IMR-90 (cell line): Measurements from ENCODE around the gene CHP1. TPM values are rescaled to one million over a fixed set of nuclear protein-coding genes. Genes with fewer than 3 reads are reported as not detected.

Source experiments
- ATAC-seq: fragments of 200-7000 bp; cut with Tn5 transposase; 2 replicates; pipeline ENCODE4 v1.9.1; 2020; ENCODE audit warnings: low read depth, mild to moderate bottlenecking, moderate library complexity
- BruUV-seq: library from RNA; stranded (reverse); fragments of 400-500 nt; replicated peaks from 2 replicates; lab custom pipeline; 2021; lab: Mats Ljungman, UMichigan
- CTCF ChIA-PET: fragments of 300-600 bp; formaldehyde crosslinking; extraction: SDS; loops from one replicate; lab custom pipeline; 2021; ENCODE audit warnings: antibody characterized with exemption; lab: Yijun Ruan, JAX
- POLR2A ChIA-PET: fragments of 300-600 bp; sonication (Branson Sonifier 250); formaldehyde crosslinking; loops from one replicate; lab custom pipeline; 2022; ENCODE audit warnings: antibody characterized with exemption; ENCODE audit not compliant: unreplicated experiment; lab: Charles Lee
- DNase-seq: peaks from one replicate; pipeline ENCODE4 v3.0.0; 2013
- H2AFZ ChIP-seq: replicated peaks from 2 replicates; pipeline ENCODE3; 2013; ENCODE audit warnings: low read length, mild to moderate bottlenecking; ENCODE audit not compliant: poor library complexity
- H2AK5ac ChIP-seq: 2 replicates; pipeline ENCODE4 v1.6.1; 2013; ENCODE audit warnings: low read depth, low read length, inconsistent platforms
- H2AK9ac ChIP-seq: replicated peaks from 2 replicates; pipeline ENCODE3; 2013; ENCODE audit warnings: mild to moderate bottlenecking, low read depth, low read length, moderate library complexity; ENCODE audit not compliant: poor library complexity
- H2BK120ac ChIP-seq: 2 replicates; pipeline ENCODE4 v1.6.1; 2013; ENCODE audit warnings: low read depth, low read length, inconsistent platforms
- H2BK15ac ChIP-seq: 3 replicates; pipeline ENCODE4 v1.6.1; 2013; ENCODE audit warnings: low read depth, low read length, inconsistent platforms
- H2BK20ac ChIP-seq: 2 replicates; pipeline ENCODE4 v1.6.1; 2013; ENCODE audit warnings: low read depth, mild to moderate bottlenecking, inconsistent platforms, low read length, moderate library complexity
- H2BK5ac ChIP-seq: 2 replicates; pipeline ENCODE4 v1.6.1; 2013; ENCODE audit warnings: mild to moderate bottlenecking, low read depth, low read length, inconsistent platforms; ENCODE audit not compliant: poor library complexity, severe bottlenecking
- H3K14ac ChIP-seq: replicated peaks from 2 replicates; pipeline ENCODE4 v1.6.1; 2013; ENCODE audit warnings: low read depth, low read length, inconsistent platforms
- H3K18ac ChIP-seq: 2 replicates; pipeline ENCODE4 v1.6.1; 2013; ENCODE audit warnings: low read depth, low read length, control low read depth
- H3K23ac ChIP-seq: 2 replicates; pipeline ENCODE4 v1.6.1; 2013; ENCODE audit warnings: low read depth, low read length, inconsistent platforms
- H3K27ac ChIP-seq: 2 replicates; pipeline ENCODE4 v1.5.1; 2013; ENCODE audit warnings: mild to moderate bottlenecking, control low read depth, low read length; ENCODE audit not compliant: insufficient read depth
- H3K27me3 ChIP-seq: 2 replicates; pipeline ENCODE4 v1.6.1; 2013; ENCODE audit warnings: low read length; ENCODE audit not compliant: control insufficient read depth, insufficient read depth
- H3K36me3 ChIP-seq: 2 replicates; pipeline ENCODE4 v1.6.1; 2013; ENCODE audit warnings: low read length, mixed read lengths; ENCODE audit not compliant: control insufficient read depth, insufficient read depth
- H3K4ac ChIP-seq: 2 replicates; pipeline ENCODE4 v1.6.1; 2013; ENCODE audit warnings: low read depth, low read length, inconsistent platforms
- H3K4me1 ChIP-seq: 2 replicates; pipeline ENCODE4 v1.6.1; 2013; ENCODE audit warnings: low read length, mixed read lengths; ENCODE audit not compliant: control insufficient read depth, insufficient read depth
- H3K4me2 ChIP-seq: 2 replicates; pipeline ENCODE4 v1.6.1; 2013; ENCODE audit warnings: low read depth, mild to moderate bottlenecking, control low read depth, low read length, moderate library complexity
- H3K4me3 ChIP-seq: 2 replicates; pipeline ENCODE4 v1.5.1; 2013; ENCODE audit warnings: low read depth, mild to moderate bottlenecking, control low read depth, low read length, moderate library complexity; ENCODE audit not compliant: insufficient read depth
- H3K56ac ChIP-seq: 2 replicates; pipeline ENCODE4 v1.6.1; 2013; ENCODE audit warnings: low read length, inconsistent platforms; ENCODE audit not compliant: insufficient read depth; ENCODE audit errors: extremely low read depth
- H3K79me1 ChIP-seq, 2 experiments: 2 replicates each; pipeline ENCODE4 v1.6.1; 2013; ENCODE audit warnings: low read length in 2 of 2, inconsistent platforms in 1 of 2, low read depth in 1 of 2
- H3K9ac ChIP-seq: 2 replicates; pipeline ENCODE4 v1.6.1; 2013; ENCODE audit warnings: low read depth, low read length, control low read depth
- H3K9me1 ChIP-seq: 2 replicates; pipeline ENCODE4 v1.6.1; 2013; ENCODE audit warnings: low read length, inconsistent platforms; ENCODE audit not compliant: insufficient read depth
- H3K9me3 ChIP-seq: 2 replicates; pipeline ENCODE4 v1.6.1; 2013; ENCODE audit warnings: low read length; ENCODE audit not compliant: control insufficient read depth, insufficient read depth
- H4K20me1 ChIP-seq: 2 replicates; pipeline ENCODE4 v1.6.1; 2013; ENCODE audit warnings: low read length, inconsistent platforms; ENCODE audit not compliant: insufficient read depth
- H4K5ac ChIP-seq: 2 replicates; pipeline ENCODE4 v1.6.1; 2013; ENCODE audit warnings: mild to moderate bottlenecking, low read depth, low read length, control low read depth
- H4K8ac ChIP-seq, 2 experiments: 2 replicates each; pipeline ENCODE4 v1.6.1; 2013; ENCODE audit warnings: low read depth in 2 of 2, low read length in 2 of 2, control low read depth in 1 of 2, inconsistent platforms in 1 of 2
- H4K91ac ChIP-seq: 2 replicates; pipeline ENCODE4 v1.6.1; 2013; ENCODE audit warnings: low read depth, low read length, inconsistent platforms; ENCODE audit not compliant: insufficient read depth
- RAD21 ChIP-seq: IDR thresholded peaks from 2 replicates; pipeline ENCODE4 v1.6.1; 2012; ENCODE audit warnings: low read length, improper control_type of control experiment
- WGBS, 2 experiments: methylation state at CpG; one replicate each; pipeline versions ENCODE4 v1.1.5 to v1.1.7; 2013; ENCODE audit warnings: missing lambda C conversion rate in 2 of 2; ENCODE audit not compliant: insufficient read length in 1 of 2; ENCODE audit errors: extremely low coverage in 2 of 2; 5-methylcytosine and 5-hydroxymethylcytosine counted together
- dilution Hi-C: fragments of 300-500 bp; cut with HindIII; formaldehyde crosslinking; loops from one replicate; pipeline ENCODE4 v1.14.3; 2018; ENCODE audit warnings: low sequenced_read_pairs; ENCODE audit not compliant: unreplicated experiment
- in situ Hi-C: fragments of 300-500 bp; cut with MboI; formaldehyde crosslinking; loops from 3 replicates; pipeline ENCODE4 v1.14.3; 2019; ENCODE audit warnings: low sequenced_read_pairs, inconsistent platforms, mixed read lengths
- intact Hi-C: fragments of 100-400 bp; cut with micrococcal nuclease; formaldehyde crosslinking; loops from 2 replicates; pipeline ENCODE4 v1.10.0; 2022
- polyA plus RNA-seq, 3 experiments: library from polyadenylated mRNA; depleted of rRNA; stranded (reverse); fragments of >200 nt; gene quantifications; 2 replicates each; pipeline ENCODE4 v1.2.3, GENCODE V29; 2012; ENCODE audit warnings: low replicate concordance in 1 of 3
- total RNA-seq: library from RNA; depleted of rRNA; stranded (reverse); fragments of >200 nt; gene quantifications from 2 replicates; pipeline ENCODE4 v1.2.3, GENCODE V29; 2012

The CHP1 gene
- total and polyA plus RNA-seq, 2 of the 4 experiments (the other 2 are of a cell fraction) = 39.2 to 96.1 TPM

DNA sequence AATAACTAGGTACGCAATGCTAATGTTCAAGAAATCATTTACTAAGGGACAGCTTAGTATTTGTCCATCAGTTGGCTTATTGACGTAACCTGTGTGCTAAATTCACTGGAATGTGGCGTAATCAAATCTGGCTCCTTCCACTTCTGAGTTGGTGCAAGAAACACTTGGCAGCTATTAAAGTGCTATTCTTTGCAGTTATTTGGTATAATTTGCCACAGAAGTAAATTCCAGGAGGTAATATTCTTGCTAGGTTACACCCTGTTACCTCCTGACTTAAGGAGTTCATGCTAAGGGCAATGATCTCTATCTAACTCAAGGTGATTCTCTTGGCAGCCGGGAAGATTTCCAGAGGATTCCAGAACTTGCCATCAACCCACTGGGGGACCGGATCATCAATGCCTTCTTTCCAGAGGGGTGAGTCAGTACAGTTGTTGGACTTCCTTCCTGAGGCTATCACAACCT, 25.5 kb downstream of the CHP1 start:
- intact Hi-C loops (no loop called here), dilution Hi-C loops (no loop called here), in situ Hi-C loops (no loop called here)
- no peak overlapping the region for H2BK5ac ChIP-seq
- H3K56ac ChIP-seq = no peak overlapping the region
- no peak overlapping the region for H4K8ac ChIP-seq
- H3K27ac ChIP-seq = no peak overlapping the region
- no peak overlapping the region for H2AFZ ChIP-seq
- no CpG with 5 or more reads among the region's 5 CpGs for WGBS, 2 experiments
- H3K14ac ChIP-seq = no peak overlapping the region
- H3K18ac ChIP-seq = no peak overlapping the region
- no peak overlapping the region for H4K5ac ChIP-seq
- no peak for TF ChIP-seq RAD21
- H3K36me3 ChIP-seq = peaks cover 8% of the 10 kb centered on the region
- no peak overlapping the region for H3K9ac ChIP-seq
- H2BK15ac ChIP-seq = no peak overlapping the region
- H3K27me3 ChIP-seq = no peaks in the 10 kb centered on the region
- BruUV-seq = no TSS peak
- no peak overlapping the region for H2BK20ac ChIP-seq
- H3K4me1 ChIP-seq = peaks cover 1% of the 10 kb centered on the region; the same call in 1 of the 2 replicates
- H3K9me1 ChIP-seq = no peaks in the 10 kb centered on the region
- ATAC-seq = no peak
- H2AK9ac ChIP-seq = no peak overlapping the region
- no peak overlapping the region for H4K91ac ChIP-seq
- no peak overlapping the region for H3K4me3 ChIP-seq
- H2BK120ac ChIP-seq = no peak overlapping the region
- H4K20me1 ChIP-seq = no peaks in the 10 kb centered on the region
- ChIA-PET POLR2A (no interaction called here), CTCF (no interaction called here)
- H3K79me1 ChIP-seq = peaks cover 0 to 18% of the 10 kb centered on the region in 2 experiments; a peak in 3 of 4 replicates
- no peaks in the 10 kb centered on the region for H3K9me3 ChIP-seq
- no peak overlapping the region for H3K4me2 ChIP-seq
- DNase-seq = no peak
- H3K4ac ChIP-seq = no peak overlapping the region
- no peak overlapping the region for H2AK5ac ChIP-seq
- H3K23ac ChIP-seq = no peak overlapping the region
